ENCODE measurements around the gene RALGPS2. TPM values are rescaled to one million over a fixed set of nuclear protein-coding genes. Genes with fewer than 3 reads are reported as not detected.

The RALGPS2 gene
- total RNA-seq, 1 donor from 2014 or later = 78.7 TPM

- Histone ChIP-seq H3K4me2 (no peak overlapping the region), H3K4me1 (peaks cover 17% of the 10 kb centered on the region), H3K36me3 (no peaks in the 10 kb centered on the region), H3K27ac (no peak overlapping the region), H4K20me1 (ENCODE audit: low read depth) (no peaks in the 10 kb centered on the region), H3K9ac (no peak overlapping the region), H3K9me3 (ENCODE audit: low read depth) (no peaks in the 10 kb centered on the region), H2AFZ (replicated peaks) (peak overlapping the region; percentile 10), H3F3A (ENCODE audit: low read depth) (no peaks in the 10 kb centered on the region), H3K4me3 (no peak overlapping the region), H3K27me3 (no peaks in the 10 kb centered on the region), H3K79me2 (ENCODE audit: low read depth) (no peaks in the 10 kb centered on the region)
- H3K27me3 Mint-ChIP-seq (ENCODE audit: insufficient read depth, low read depth) = peaks cover 7% of the 10 kb centered on the region
- peaks cover 32% of the 10 kb centered on the region for H3K4me1 Mint-ChIP-seq
- no peak for DNase-seq (ENCODE audit: low spot score)
- H3K9me3 Mint-ChIP-seq = no peaks in the 10 kb centered on the region
- TF ChIP-seq EZH2phosphoT487 (IDR thresholded peaks at IDR 0.05) (no peak), EZH2 (IDR thresholded peaks at IDR 0.05) (no peak), CTCF (IDR thresholded peaks at IDR 0.05) (no peak)
- H3K36me3 Mint-ChIP-seq = no peaks in the 10 kb centered on the region
- H3K27ac Mint-ChIP-seq = peak overlapping the region; percentile 4
- H3K4me3 Mint-ChIP-seq = no peak overlapping the region
Observed at GRCh38 chr1:178941849-178942248, 216.8 kb downstream of the RALGPS2 start.

GRCh38 chr1:178942285-178943198, 217.5 kb downstream of the RALGPS2 start:
- no peak overlapping the region for H3K4me3 Mint-ChIP-seq

GRCh38 chr1:178944729-178945128, 219.7 kb downstream of the RALGPS2 start:
- Histone ChIP-seq H3F3A (ENCODE audit: low read depth) (no peaks in the 10 kb centered on the region), H2AFZ (replicated peaks) (no peak overlapping the region), H3K4me1 (peaks cover 7% of the 10 kb centered on the region), H3K4me2 (no peak overlapping the region), H3K27ac (no peak overlapping the region), H3K9me3 (ENCODE audit: low read depth) (no peaks in the 10 kb centered on the region), H3K79me2 (ENCODE audit: low read depth) (no peaks in the 10 kb centered on the region), H3K9ac (no peak overlapping the region), H3K36me3 (no peaks in the 10 kb centered on the region), H3K27me3 (no peaks in the 10 kb centered on the region), H3K4me3 (no peak overlapping the region), H4K20me1 (ENCODE audit: low read depth) (no peaks in the 10 kb centered on the region)
- H3K27ac Mint-ChIP-seq = no peak overlapping the region
- DNase-seq (ENCODE audit: low spot score) = no peak
- H3K4me3 Mint-ChIP-seq = no peak overlapping the region
- H3K9me3 Mint-ChIP-seq = no peaks in the 10 kb centered on the region
- peaks cover 12% of the 10 kb centered on the region for H3K4me1 Mint-ChIP-seq
- no peaks in the 10 kb centered on the region for H3K36me3 Mint-ChIP-seq
- peaks cover 4% of the 10 kb centered on the region for H3K27me3 Mint-ChIP-seq (ENCODE audit: insufficient read depth, low read depth)
- TF ChIP-seq EZH2 (IDR thresholded peaks at IDR 0.05) = no peak
- TF ChIP-seq EZH2phosphoT487 (IDR thresholded peaks at IDR 0.05) = no peak
- TF ChIP-seq CTCF (IDR thresholded peaks at IDR 0.05) = no peak

More at GRCh38 chr1:178942285-178943198, 217.5 kb downstream of the RALGPS2 start:
- Histone ChIP-seq H3K4me2 (no peak overlapping the region), H3K9ac (no peak overlapping the region), H4K20me1 (ENCODE audit: low read depth) (no peaks in the 10 kb centered on the region), H3K36me3 (no peaks in the 10 kb centered on the region), H3K4me1 (peaks cover 15% of the 10 kb centered on the region), H3K4me3 (no peak overlapping the region), H3K79me2 (ENCODE audit: low read depth) (no peaks in the 10 kb centered on the region), H3K9me3 (ENCODE audit: low read depth) (no peaks in the 10 kb centered on the region), H3K27ac (no peak overlapping the region), H2AFZ (replicated peaks) (peak overlapping the region; percentile 10), H3F3A (ENCODE audit: low read depth) (no peaks in the 10 kb centered on the region), H3K27me3 (no peaks in the 10 kb centered on the region)
- no peaks in the 10 kb centered on the region for H3K9me3 Mint-ChIP-seq
- peaks cover 29% of the 10 kb centered on the region for H3K4me1 Mint-ChIP-seq
- TF ChIP-seq CTCF (IDR thresholded peaks at IDR 0.05) (no peak), EZH2 (IDR thresholded peaks at IDR 0.05) (no peak), EZH2phosphoT487 (IDR thresholded peaks at IDR 0.05) (no peak)
- peaks cover 7% of the 10 kb centered on the region for H3K27me3 Mint-ChIP-seq (ENCODE audit: insufficient read depth, low read depth)
- peak overlapping the region; percentile 4 for H3K27ac Mint-ChIP-seq
- no peaks in the 10 kb centered on the region for H3K36me3 Mint-ChIP-seq
- no peak for DNase-seq (ENCODE audit: low spot score)

All from neural progenitor cell (in vitro differentiated cells).